ENCODE data around the gene LIPK.

DNA sequence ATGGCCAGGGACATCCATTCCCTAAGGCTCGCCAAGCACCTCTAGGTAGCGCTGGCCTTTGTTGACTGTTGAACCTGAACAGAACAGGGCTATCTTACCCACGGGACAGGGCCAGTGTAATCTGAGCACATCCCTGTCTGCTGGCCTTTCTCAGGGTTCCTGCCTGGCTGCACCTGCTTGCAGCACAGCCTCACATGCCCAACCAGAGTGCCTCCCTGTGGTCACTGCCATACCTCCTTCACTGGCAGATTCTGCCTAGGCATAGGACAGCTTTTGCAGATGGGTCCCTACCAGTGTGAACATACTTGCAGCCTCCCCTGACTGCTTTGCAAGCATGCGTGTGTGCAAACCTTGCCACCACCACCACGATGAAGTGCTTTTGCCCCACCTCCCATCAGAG lies 38.0 kb downstream of the LIPK start:
- TF ChIP-seq ETS1 (conservative IDR thresholded peaks at IDR 0.05; ENCODE audit: control insufficient read depth, low read depth, low read length) (no peak), ATF7 (IDR thresholded peaks at IDR 0.05) (no peak), JUNB (CRISPR knock-in tag; conservative IDR thresholded peaks at IDR 0.05) (no peak), ZNF561 (CRISPR knock-in tag; conservative IDR thresholded peaks at IDR 0.05) (no peak), ZBTB7A (IDR thresholded peaks at IDR 0.05; ENCODE audit: borderline replicate concordance, control insufficient read depth, low read depth, low read length) (no peak), ATF4 (CRISPR knock-in tag; IDR thresholded peaks at IDR 0.05) (no peak), CBFB (CRISPR knock-in tag; IDR thresholded peaks at IDR 0.05) (no peak), ZNF431 (CRISPR knock-in tag; IDR thresholded peaks at IDR 0.05) (no peak)
- TF ChIP-seq, protein P1, sequence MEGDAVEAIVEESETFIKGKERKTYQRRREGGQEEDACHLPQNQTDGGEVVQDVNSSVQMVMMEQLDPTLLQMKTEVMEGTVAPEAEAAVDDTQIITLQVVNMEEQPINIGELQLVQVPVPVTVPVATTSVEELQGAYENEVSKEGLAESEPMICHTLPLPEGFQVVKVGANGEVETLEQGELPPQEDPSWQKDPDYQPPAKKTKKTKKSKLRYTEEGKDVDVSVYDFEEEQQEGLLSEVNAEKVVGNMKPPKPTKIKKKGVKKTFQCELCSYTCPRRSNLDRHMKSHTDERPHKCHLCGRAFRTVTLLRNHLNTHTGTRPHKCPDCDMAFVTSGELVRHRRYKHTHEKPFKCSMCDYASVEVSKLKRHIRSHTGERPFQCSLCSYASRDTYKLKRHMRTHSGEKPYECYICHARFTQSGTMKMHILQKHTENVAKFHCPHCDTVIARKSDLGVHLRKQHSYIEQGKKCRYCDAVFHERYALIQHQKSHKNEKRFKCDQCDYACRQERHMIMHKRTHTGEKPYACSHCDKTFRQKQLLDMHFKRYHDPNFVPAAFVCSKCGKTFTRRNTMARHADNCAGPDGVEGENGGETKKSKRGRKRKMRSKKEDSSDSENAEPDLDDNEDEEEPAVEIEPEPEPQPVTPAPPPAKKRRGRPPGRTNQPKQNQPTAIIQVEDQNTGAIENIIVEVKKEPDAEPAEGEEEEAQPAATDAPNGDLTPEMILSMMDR (IDR thresholded peaks at IDR 0.05 in 2 of 3, conservative IDR thresholded peaks at IDR 0.05 in 1 of 3; ENCODE audit: insufficient read depth in 2 of 3, low read depth in 1 of 3, low read length in 3 of 3), result no peak

Data from K562 (cell line).